Osteoblast (primary cell): Measurements from ENCODE around the gene RBFOX2. TPM values are rescaled to one million over a fixed set of nuclear protein-coding genes. Genes with fewer than 3 reads are reported as not detected.

ENCODE experiments used
- DNase-seq: peaks from one replicate; pipeline ENCODE4 v3.0.0; 2011; ENCODE audit warnings: low spot score, mixed read lengths; ENCODE audit not compliant: insufficient read length; ENCODE audit errors: missing footprints
- H2AFZ ChIP-seq: 2 replicates; pipeline ENCODE4 v1.6.0; 2011; ENCODE audit warnings: mild to moderate bottlenecking, low read length
- H3K27ac ChIP-seq: 2 replicates; pipeline ENCODE4 v1.5.1; 2011; ENCODE audit warnings: mild to moderate bottlenecking, low read depth, low read length, moderate library complexity
- H3K27me3 ChIP-seq: 2 replicates; pipeline ENCODE4 v1.6.0; 2012; ENCODE audit warnings: mild to moderate bottlenecking, control low read depth, inconsistent platforms, low read length, moderate library complexity; ENCODE audit not compliant: insufficient read depth
- H3K36me3 ChIP-seq: 2 replicates; pipeline ENCODE4 v1.5.1; 2011; ENCODE audit warnings: mild to moderate bottlenecking, low read length, control low read depth, moderate library complexity; ENCODE audit not compliant: insufficient read depth
- H3K4me1 ChIP-seq: 2 replicates; pipeline ENCODE4 v1.5.1; 2011; ENCODE audit warnings: mild to moderate bottlenecking, low read length, control low read depth, moderate library complexity; ENCODE audit not compliant: insufficient read depth
- H3K4me2 ChIP-seq: 2 replicates; pipeline ENCODE4 v1.6.0; 2011; ENCODE audit warnings: mild to moderate bottlenecking, low read length; ENCODE audit not compliant: insufficient read depth
- H3K4me3 ChIP-seq: fragments of 200-600 bp; sonication (generic); 3 replicates; pipeline ENCODE4 v1.5.1; 2012; ENCODE audit warnings: mild to moderate bottlenecking, low read length, inconsistent platforms; ENCODE audit not compliant: insufficient read depth
- H3K79me2 ChIP-seq: 2 replicates; pipeline ENCODE4 v1.6.0; 2012; ENCODE audit warnings: mild to moderate bottlenecking, low read length, control low read depth, inconsistent platforms; ENCODE audit not compliant: insufficient read depth
- H3K9me3 ChIP-seq: 2 replicates; pipeline ENCODE4 v1.5.1; 2011; ENCODE audit warnings: low read depth, low read length, control low read depth
- H4K20me1 ChIP-seq: 2 replicates; pipeline ENCODE4 v1.6.0; 2012; ENCODE audit warnings: mild to moderate bottlenecking, low read length, control low read depth; ENCODE audit not compliant: insufficient read depth
- CTCF ChIP-seq: IDR thresholded peaks from 2 replicates; pipeline ENCODE4 v1.5.1; 2011; ENCODE audit warnings: mild to moderate bottlenecking, low read depth, low read length, moderate library complexity; ENCODE audit errors: extremely low read depth
- total RNA-seq: library from RNA; depleted of rRNA; stranded (reverse); fragments of >200 nt; gene quantifications from 2 replicates; pipeline ENCODE4 v1.2.3, GENCODE V29; 2012

Gene RBFOX2
- total RNA-seq, 1 donor, result 171 TPM

DNA sequence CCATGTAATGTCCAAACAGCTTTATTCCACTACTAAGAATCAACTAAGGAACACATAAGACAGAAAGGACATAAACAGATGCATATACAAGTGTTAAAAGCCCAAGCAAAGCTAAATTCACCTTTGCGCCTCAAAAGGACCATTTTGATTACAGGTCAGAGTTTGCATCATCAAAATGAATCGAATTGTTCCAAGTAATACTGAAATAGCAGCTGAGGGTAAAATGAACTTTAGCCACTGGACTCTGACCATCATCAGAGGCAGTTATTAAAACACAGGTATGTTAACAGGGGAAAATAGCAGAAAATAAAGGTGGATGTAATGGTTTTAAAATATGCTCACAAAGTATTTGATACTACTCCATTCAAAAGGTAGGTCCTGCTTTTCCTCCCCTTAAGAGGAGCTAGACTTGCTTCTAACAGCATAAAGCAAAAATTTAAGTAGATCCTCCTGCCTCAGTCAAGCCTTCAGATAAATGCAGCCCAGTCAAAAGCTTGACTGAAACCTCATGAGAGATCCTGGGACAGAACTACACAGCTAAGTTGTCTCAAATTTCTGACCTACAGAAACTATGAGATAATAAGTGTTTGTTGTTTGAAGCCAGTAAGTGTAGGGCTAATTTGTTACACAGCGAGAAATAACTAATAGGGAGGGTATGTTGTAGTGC, 35.4 kb downstream of the RBFOX2 start:
- H2AFZ ChIP-seq, result no peak overlapping the region
- peaks cover 4% of the 10 kb centered on the region for H4K20me1 ChIP-seq
- H3K79me2 ChIP-seq, result peaks cover 62% of the 10 kb centered on the region
- H3K4me3 ChIP-seq, result no peak overlapping the region
- no peak for TF ChIP-seq CTCF
- H3K27me3 ChIP-seq, result no peaks in the 10 kb centered on the region
- H3K27ac ChIP-seq, result no peak overlapping the region
- H3K36me3 ChIP-seq, result no peaks in the 10 kb centered on the region
- peaks cover 28% of the 10 kb centered on the region for H3K4me1 ChIP-seq
- DNase-seq, result no peak
- H3K9me3 ChIP-seq, result no peaks in the 10 kb centered on the region
- no peak overlapping the region for H3K4me2 ChIP-seq

DNA sequence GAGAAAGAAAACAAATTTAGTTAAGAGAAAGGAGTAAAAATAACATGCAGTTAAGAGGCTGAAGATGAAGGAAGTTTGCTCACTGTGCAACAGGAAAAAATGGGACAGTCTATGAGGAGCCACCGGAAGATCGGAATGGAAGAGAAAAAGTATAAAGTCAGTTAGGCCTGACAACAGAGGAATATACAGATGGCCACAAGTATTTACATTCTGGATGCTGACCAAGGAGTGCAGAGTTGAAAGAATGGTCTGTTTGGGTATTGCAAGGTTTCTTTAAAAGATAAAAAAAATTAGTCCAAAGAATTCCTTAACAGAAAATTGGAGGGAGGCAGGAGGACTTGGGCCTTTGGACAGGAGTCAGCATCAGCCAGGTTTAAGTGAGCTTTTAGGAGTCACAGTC, 37.5 kb downstream of the RBFOX2 start:
- H3K4me2 ChIP-seq, result no peak overlapping the region
- peaks cover 14% of the 10 kb centered on the region for H4K20me1 ChIP-seq
- peaks cover 68% of the 10 kb centered on the region for H3K79me2 ChIP-seq
- no peak overlapping the region for H2AFZ ChIP-seq
- no peak overlapping the region for H3K4me3 ChIP-seq
- H3K27ac ChIP-seq, result no peak overlapping the region
- no peaks in the 10 kb centered on the region for H3K27me3 ChIP-seq
- H3K9me3 ChIP-seq, result no peaks in the 10 kb centered on the region
- no peak for TF ChIP-seq CTCF
- no peak for DNase-seq
- peaks cover 38% of the 10 kb centered on the region for H3K4me1 ChIP-seq
- H3K36me3 ChIP-seq, result no peaks in the 10 kb centered on the region

- Histone ChIP-seq H3K27me3 (no peaks in the 10 kb centered on the region), H3K36me3 (no peaks in the 10 kb centered on the region), H3K4me1 (peaks cover 27% of the 10 kb centered on the region), H3K9me3 (no peaks in the 10 kb centered on the region), H3K27ac (peak overlapping the region; percentile 28), H2AFZ (no peak overlapping the region), H4K20me1 (peaks cover 16% of the 10 kb centered on the region), H3K4me2 (no peak overlapping the region), H3K4me3 (no peak overlapping the region), H3K79me2 (peaks cover 85% of the 10 kb centered on the region)
- no peak for TF ChIP-seq CTCF
- DNase-seq, result no peak
Measured at GRCh38 chr22:35988030-35988429, 40.6 kb downstream of the RBFOX2 start.

DNA sequence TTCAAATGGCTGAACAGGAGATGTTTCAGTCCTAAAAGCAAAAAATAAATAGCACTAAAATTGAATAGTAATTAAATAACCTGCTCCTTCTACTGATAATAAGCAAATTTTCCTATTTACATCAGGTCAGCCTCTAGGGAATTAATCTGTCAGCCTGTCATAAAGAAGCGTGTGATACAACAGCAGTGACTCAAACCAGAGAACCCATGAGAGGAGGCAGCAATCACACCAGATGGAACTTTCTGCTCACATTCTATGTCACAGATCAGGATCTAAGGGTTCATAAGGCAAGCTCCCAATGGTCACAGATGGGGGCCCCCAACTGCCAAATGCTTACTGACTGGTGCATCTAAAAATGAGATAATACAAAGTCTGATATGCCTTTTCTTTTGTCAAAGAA, 41.1 kb downstream of the RBFOX2 start:
- no peak overlapping the region for H3K4me2 ChIP-seq
- H3K4me3 ChIP-seq, result no peak overlapping the region
- no peak overlapping the region for H2AFZ ChIP-seq
- TF ChIP-seq CTCF, result no peak
- no peaks in the 10 kb centered on the region for H3K27me3 ChIP-seq
- peaks cover 27% of the 10 kb centered on the region for H3K4me1 ChIP-seq
- no peaks in the 10 kb centered on the region for H3K9me3 ChIP-seq
- peaks cover 16% of the 10 kb centered on the region for H4K20me1 ChIP-seq
- no peaks in the 10 kb centered on the region for H3K36me3 ChIP-seq
- peak overlapping the region; percentile 28 for H3K27ac ChIP-seq
- DNase-seq, result peak; percentile 38
- H3K79me2 ChIP-seq, result peaks cover 84% of the 10 kb centered on the region
